ENCODE data around the gene MMS19.
"Not testable (repeated sequence)": the region's sequence is repeated elsewhere in the genome, so short reads cannot be mapped to it uniquely, and the experiment has no call there.

Gene MMS19

GRCh38 chr10:97506199-97506991 is 8.2 kb upstream of the MMS19 start:
- DNase-seq (ENCODE audit: low read depth in 2 of 2): no peak

- DNase-seq (ENCODE audit: low read depth in 2 of 2): no peak
Observed at GRCh38 chr10:97505152-97505551, 6.9 kb upstream of the MMS19 start.

GRCh38 chr10:97503406-97503805 is 5.2 kb upstream of the MMS19 start:
- DNase-seq (ENCODE audit: low read depth in 2 of 2): no peak

GRCh38 chr10:97502916-97503315 is 4.7 kb upstream of the MMS19 start:
- DNase-seq (ENCODE audit: low read depth in 2 of 2): no peak

GRCh38 chr10:97500297-97500575 is 2.0 kb upstream of the MMS19 start:
- no peak for DNase-seq (ENCODE audit: low read depth in 2 of 2)

GRCh38 chr10:97499561-97500296 is 1.5 kb upstream of the MMS19 start:
- DNase-seq (ENCODE audit: low read depth in 2 of 2): no peak

- DNase-seq (ENCODE audit: low read depth in 2 of 2): peak in 1 of 2 donors; percentile 6
Observed at GRCh38 chr10:97498841-97499560, 779 bp upstream of the MMS19 start, which contains the start of gene UBTD1. Gene UBTD1 (plus strand): TSS chr10:97498924. CDS start chr10:97499204, 280 bp downstream.

GRCh38 chr10:97497572-97498075 is 598 bp downstream of the MMS19 start:
- peak; percentile 33 to 53 for DNase-seq (ENCODE audit: low read depth in 2 of 2)

GRCh38 chr10:97494863-97495506 is 3.2 kb downstream of the MMS19 start:
- no peak for DNase-seq (ENCODE audit: low read depth in 2 of 2)

- no peak for DNase-seq (ENCODE audit: low read depth in 2 of 2)
Observed at GRCh38 chr10:97494151-97494550, 4.1 kb downstream of the MMS19 start.

GRCh38 chr10:97490592-97490991 is 7.6 kb downstream of the MMS19 start:
- DNase-seq (ENCODE audit: low read depth in 2 of 2): no peak

- DNase-seq (ENCODE audit: low read depth in 2 of 2): no peak
Observed at GRCh38 chr10:97485647-97486281, 12.5 kb downstream of the MMS19 start.

GRCh38 chr10:97483921-97484320 is 14.3 kb downstream of the MMS19 start:
- DNase-seq (ENCODE audit: low read depth in 2 of 2): no peak

GRCh38 chr10:97483506-97483905 is 14.7 kb downstream of the MMS19 start:
- no peak for DNase-seq (ENCODE audit: low read depth in 2 of 2)

- DNase-seq (ENCODE audit: low read depth in 2 of 2): no peak
Observed at GRCh38 chr10:97482381-97482780, 15.8 kb downstream of the MMS19 start.

- DNase-seq (ENCODE audit: low read depth in 2 of 2): no peak
Observed at GRCh38 chr10:97481071-97481470, 17.2 kb downstream of the MMS19 start.

- no peak for DNase-seq (ENCODE audit: low read depth in 2 of 2)
Observed at GRCh38 chr10:97479939-97480338, 18.3 kb downstream of the MMS19 start.

GRCh38 chr10:97479410-97479809 is 18.8 kb downstream of the MMS19 start:
- DNase-seq (ENCODE audit: low read depth in 2 of 2): not testable (repeated sequence)

- DNase-seq (ENCODE audit: low read depth in 2 of 2): no peak
Observed at GRCh38 chr10:97475936-97476594, 22.2 kb downstream of the MMS19 start.

- no peak for DNase-seq (ENCODE audit: low read depth in 2 of 2)
Observed at GRCh38 chr10:97474918-97475317, 23.3 kb downstream of the MMS19 start.

GRCh38 chr10:97468781-97469180 is 29.4 kb downstream of the MMS19 start:
- not testable (repeated sequence) for DNase-seq (ENCODE audit: low read depth in 2 of 2)
